GM23338 (cell line): ENCODE data around the gene PDCD11. TPM values are rescaled to one million over a fixed set of nuclear protein-coding genes. Genes with fewer than 3 reads are reported as not detected.

Experiments used
- CREB1 ChIP-seq: fragments of 250-450 bp; sonication (Bioruptor Pico); IDR thresholded peaks from 2 replicates; pipeline ENCODE4 v1.5.0; 2020; ENCODE audit warnings: low read depth, mild to moderate bottlenecking, moderate library complexity
- EZH2phosphoT487 ChIP-seq: fragments of 200-600 bp; sonication (generic); IDR thresholded peaks from one replicate; pipeline ENCODE4 v1.8.1; 2018; ENCODE audit warnings: antibody characterized with exemption; ENCODE audit not compliant: unreplicated experiment
- JUNB ChIP-seq: IDR thresholded peaks from one replicate; pipeline ENCODE4 v1.6.1; 2016; ENCODE audit warnings: antibody characterized with exemption; ENCODE audit not compliant: unreplicated experiment
- POLR2AphosphoS5 ChIP-seq: IDR thresholded peaks from 2 replicates; pipeline ENCODE4 v1.6.1; 2016; ENCODE audit warnings: antibody characterized with exemption, low read depth
- ZNF114 ChIP-seq: fragments of 250-450 bp; sonication (Bioruptor Pico); IDR thresholded peaks from 2 replicates; pipeline ENCODE4 v1.5.0; 2020; ENCODE audit warnings: mild to moderate bottlenecking, moderate library complexity
- ZNF331 ChIP-seq: fragments of 250-450 bp; sonication (Bioruptor Pico); IDR thresholded peaks from 2 replicates; pipeline ENCODE4 v1.5.0; 2020; ENCODE audit warnings: low read depth, mild to moderate bottlenecking, moderate library complexity
- polyA plus RNA-seq: library from polyadenylated mRNA; unstranded; fragments of >200 nt; fragmentation: Nextera tagmentation; extraction: Ambion mirVana; gene quantifications from 2 replicates; pipeline ENCODE4 v1.2.1, GENCODE V29; 2016
- total RNA-seq: library from RNA; depleted of rRNA; stranded (reverse); fragments of >200 nt; shearing (Covaris generic); gene quantifications from 2 replicates; pipeline ENCODE4 v1.2.3, GENCODE V29; 2014
- TF ChIP-seq, protein P1 (sequence below): fragments of 250-450 bp; sonication (Bioruptor Pico); IDR thresholded peaks from 2 replicates; pipeline ENCODE4 v1.5.0; 2020; ENCODE audit warnings: mild to moderate bottlenecking, moderate library complexity
- TF ChIP-seq, protein P2 (sequence below): IDR thresholded peaks from one replicate; pipeline ENCODE4 v1.6.1; 2018; ENCODE audit warnings: antibody characterized with exemption; ENCODE audit not compliant: unreplicated experiment

Gene PDCD11
- total and polyA plus RNA-seq, 2 experiments from 2014 or later = 82.1 to 87.8 TPM

DNA sequence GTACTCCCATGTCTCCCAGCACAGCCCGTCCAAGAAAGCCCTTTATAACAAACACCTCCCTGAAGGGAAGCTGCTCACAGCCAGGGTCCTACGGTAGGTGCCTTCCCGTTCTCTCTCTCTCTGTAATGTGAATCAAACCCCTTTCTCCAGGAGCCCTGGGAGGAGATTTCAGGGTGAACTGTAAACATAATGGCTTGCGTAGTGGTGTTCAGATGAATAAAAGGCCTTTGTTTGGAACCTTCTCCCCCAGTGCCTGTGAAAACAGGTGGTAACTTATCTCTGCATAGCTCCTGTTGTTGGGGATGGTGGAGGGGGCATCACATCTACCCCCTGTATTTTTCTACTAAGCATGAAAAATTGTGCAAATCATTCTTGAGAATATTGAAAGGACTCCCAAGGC, 43.4 kb downstream of the PDCD11 start (continued):
- TF ChIP-seq, protein P1, sequence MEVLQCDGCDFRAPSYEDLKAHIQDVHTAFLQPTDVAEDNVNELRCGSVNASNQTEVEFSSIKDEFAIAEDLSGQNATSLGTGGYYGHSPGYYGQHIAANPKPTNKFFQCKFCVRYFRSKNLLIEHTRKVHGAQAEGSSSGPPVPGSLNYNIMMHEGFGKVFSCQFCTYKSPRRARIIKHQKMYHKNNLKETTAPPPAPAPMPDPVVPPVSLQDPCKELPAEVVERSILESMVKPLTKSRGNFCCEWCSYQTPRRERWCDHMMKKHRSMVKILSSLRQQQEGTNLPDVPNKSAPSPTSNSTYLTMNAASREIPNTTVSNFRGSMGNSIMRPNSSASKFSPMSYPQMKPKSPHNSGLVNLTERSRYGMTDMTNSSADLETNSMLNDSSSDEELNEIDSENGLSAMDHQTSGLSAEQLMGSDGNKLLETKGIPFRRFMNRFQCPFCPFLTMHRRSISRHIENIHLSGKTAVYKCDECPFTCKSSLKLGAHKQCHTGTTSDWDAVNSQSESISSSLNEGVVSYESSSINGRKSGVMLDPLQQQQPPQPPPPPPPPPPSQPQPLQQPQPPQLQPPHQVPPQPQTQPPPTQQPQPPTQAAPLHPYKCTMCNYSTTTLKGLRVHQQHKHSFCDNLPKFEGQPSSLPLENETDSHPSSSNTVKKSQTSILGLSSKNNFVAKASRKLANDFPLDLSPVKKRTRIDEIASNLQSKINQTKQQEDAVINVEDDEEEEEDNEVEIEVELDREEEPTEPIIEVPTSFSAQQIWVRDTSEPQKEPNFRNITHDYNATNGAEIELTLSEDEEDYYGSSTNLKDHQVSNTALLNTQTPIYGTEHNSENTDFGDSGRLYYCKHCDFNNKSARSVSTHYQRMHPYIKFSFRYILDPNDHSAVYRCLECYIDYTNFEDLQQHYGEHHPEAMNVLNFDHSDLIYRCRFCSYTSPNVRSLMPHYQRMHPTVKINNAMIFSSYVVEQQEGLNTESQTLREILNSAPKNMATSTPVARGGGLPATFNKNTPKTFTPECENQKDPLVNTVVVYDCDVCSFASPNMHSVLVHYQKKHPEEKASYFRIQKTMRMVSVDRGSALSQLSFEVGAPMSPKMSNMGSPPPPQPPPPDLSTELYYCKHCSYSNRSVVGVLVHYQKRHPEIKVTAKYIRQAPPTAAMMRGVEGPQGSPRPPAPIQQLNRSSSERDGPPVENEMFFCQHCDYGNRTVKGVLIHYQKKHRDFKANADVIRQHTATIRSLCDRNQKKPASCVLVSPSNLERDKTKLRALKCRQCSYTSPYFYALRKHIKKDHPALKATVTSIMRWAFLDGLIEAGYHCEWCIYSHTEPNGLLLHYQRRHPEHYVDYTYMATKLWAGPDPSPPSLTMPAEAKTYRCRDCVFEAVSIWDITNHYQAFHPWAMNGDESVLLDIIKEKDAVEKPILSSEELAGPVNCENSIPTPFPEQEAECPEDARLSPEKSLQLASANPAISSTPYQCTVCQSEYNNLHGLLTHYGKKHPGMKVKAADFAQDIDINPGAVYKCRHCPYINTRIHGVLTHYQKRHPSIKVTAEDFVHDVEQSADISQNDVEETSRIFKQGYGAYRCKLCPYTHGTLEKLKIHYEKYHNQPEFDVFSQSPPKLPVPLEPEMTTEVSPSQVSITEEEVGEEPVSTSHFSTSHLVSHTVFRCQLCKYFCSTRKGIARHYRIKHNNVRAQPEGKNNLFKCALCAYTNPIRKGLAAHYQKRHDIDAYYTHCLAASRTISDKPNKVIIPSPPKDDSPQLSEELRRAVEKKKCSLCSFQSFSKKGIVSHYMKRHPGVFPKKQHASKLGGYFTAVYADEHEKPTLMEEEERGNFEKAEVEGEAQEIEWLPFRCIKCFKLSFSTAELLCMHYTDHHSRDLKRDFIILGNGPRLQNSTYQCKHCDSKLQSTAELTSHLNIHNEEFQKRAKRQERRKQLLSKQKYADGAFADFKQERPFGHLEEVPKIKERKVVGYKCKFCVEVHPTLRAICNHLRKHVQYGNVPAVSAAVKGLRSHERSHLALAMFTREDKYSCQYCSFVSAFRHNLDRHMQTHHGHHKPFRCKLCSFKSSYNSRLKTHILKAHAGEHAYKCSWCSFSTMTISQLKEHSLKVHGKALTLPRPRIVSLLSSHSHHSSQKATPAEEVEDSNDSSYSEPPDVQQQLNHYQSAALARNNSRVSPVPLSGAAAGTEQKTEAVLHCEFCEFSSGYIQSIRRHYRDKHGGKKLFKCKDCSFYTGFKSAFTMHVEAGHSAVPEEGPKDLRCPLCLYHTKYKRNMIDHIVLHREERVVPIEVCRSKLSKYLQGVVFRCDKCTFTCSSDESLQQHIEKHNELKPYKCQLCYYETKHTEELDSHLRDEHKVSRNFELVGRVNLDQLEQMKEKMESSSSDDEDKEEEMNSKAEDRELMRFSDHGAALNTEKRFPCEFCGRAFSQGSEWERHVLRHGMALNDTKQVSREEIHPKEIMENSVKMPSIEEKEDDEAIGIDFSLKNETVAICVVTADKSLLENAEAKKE (CRISPR knock-in tag) = no peak
- TF ChIP-seq CREB1 (CRISPR knock-in tag) (no peak), JUNB (no peak), ZNF331 (CRISPR knock-in tag) (no peak), ZNF114 (CRISPR knock-in tag) (no peak), POLR2AphosphoS5 (no peak), EZH2phosphoT487 (no peak)
- TF ChIP-seq, protein P2, sequence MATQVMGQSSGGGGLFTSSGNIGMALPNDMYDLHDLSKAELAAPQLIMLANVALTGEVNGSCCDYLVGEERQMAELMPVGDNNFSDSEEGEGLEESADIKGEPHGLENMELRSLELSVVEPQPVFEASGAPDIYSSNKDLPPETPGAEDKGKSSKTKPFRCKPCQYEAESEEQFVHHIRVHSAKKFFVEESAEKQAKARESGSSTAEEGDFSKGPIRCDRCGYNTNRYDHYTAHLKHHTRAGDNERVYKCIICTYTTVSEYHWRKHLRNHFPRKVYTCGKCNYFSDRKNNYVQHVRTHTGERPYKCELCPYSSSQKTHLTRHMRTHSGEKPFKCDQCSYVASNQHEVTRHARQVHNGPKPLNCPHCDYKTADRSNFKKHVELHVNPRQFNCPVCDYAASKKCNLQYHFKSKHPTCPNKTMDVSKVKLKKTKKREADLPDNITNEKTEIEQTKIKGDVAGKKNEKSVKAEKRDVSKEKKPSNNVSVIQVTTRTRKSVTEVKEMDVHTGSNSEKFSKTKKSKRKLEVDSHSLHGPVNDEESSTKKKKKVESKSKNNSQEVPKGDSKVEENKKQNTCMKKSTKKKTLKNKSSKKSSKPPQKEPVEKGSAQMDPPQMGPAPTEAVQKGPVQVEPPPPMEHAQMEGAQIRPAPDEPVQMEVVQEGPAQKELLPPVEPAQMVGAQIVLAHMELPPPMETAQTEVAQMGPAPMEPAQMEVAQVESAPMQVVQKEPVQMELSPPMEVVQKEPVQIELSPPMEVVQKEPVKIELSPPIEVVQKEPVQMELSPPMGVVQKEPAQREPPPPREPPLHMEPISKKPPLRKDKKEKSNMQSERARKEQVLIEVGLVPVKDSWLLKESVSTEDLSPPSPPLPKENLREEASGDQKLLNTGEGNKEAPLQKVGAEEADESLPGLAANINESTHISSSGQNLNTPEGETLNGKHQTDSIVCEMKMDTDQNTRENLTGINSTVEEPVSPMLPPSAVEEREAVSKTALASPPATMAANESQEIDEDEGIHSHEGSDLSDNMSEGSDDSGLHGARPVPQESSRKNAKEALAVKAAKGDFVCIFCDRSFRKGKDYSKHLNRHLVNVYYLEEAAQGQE = no peak
